Measurements from ENCODE around the gene MZB1. TPM values are rescaled to one million over a fixed set of nuclear protein-coding genes. Genes with fewer than 3 reads are reported as not detected.
A peak's percentile ranks its signal among the peaks of the same experiment; 100 is the strongest.

MZB1 gene
- total and polyA plus RNA-seq, 2 of the 13 experiments (the other 11 are each of a cell fraction or from before 2014, with no cell fraction given): 0.31 to 0.40 TPM

DNA sequence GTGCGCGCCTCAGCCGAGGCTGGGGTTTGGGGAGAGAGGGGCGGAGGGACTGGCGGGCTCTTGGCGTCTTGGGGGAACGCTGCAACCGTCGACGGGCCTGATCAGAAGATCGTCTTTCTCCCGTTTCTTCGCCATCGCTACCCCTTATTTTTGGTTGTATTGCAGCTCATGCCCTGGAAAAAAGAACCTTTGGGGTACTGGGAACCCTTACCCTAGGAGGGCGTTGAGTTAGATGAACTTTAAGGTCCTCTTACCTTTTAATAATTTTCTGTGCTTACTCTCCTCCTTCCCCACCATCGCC, 47.3 kb downstream of the MZB1 start:
- H4K20me1 ChIP-seq (ENCODE audit: insufficient read depth, low read length): peaks cover 46% of the 10 kb centered on the region
- in situ Hi-C loops (cut with HindIII; ENCODE audit: extremely low pct_ligation_motif_present, low pct_unique_long_range_greater_than_20kb): no loop called here
- peaks cover 43% of the 10 kb centered on the region for H3K4me1 ChIP-seq (ENCODE audit: insufficient read depth, low read length)
- H3K27ac ChIP-seq (ENCODE audit: extremely low read length, insufficient read depth, low read length): peak overlapping the region; percentile 99
- POLR2A ChIA-PET: interaction anchor here (0.8 to 3.1 kb wide), 20 partner anchors 10 to 767 kb away, joined by 3 to 38 read pairs (median 5); partner anchors contain the start of genes DNAJC18, HSPA9, MATR3 and SLC23A1
- H3K79me2 ChIP-seq (ENCODE audit: insufficient read depth, low read length): peaks cover 57% of the 10 kb centered on the region
- H2AFZ ChIP-seq (ENCODE audit: low read length): no peak overlapping the region
- intact Hi-C loops (cut with micrococcal nuclease; ENCODE audit: unreplicated experiment): no loop called here
- no peaks in the 10 kb centered on the region for H3K9me3 ChIP-seq (ENCODE audit: low read length)
- peak overlapping the region; percentile 100 for H3K4me2 ChIP-seq (ENCODE audit: low read depth, low read length)
- 0% methylated on average over 7 of the region's 16 CpGs for WGBS (ENCODE audit: low lambda C conversion rate)
- CTCF ChIA-PET (ENCODE audit: low intra/inter-chr PET ratio, low total read pairs): no interaction called here
- peak overlapping the region; percentile 99 for H3K9ac ChIP-seq (ENCODE audit: insufficient read depth, low read depth, low read length)
- FAIRE-seq (peak; percentile 50), DNase-seq (ENCODE audit: low spot score) (no peak), ATAC-seq (no peak)
- H3K27me3 ChIP-seq (ENCODE audit: control insufficient read depth in 1 of 2, insufficient read depth in 2 of 2, low read length in 2 of 2): no peaks in the 10 kb centered on the region; a peak in 1 of 5 replicates
- BruUV-seq (replicated peaks): no TSS peak
- peak overlapping the region; percentile 74 to 98 (median 84) for H3K4me3 ChIP-seq (replicated peaks in 1 of 3; ENCODE audit: insufficient read depth in 1 of 3, low read depth in 2 of 3, low read length in 3 of 3)
- H3K36me3 ChIP-seq (replicated peaks in 1 of 2; ENCODE audit: control insufficient read depth in 1 of 2, insufficient read depth in 2 of 2, low read length in 2 of 2): 0 out of 5 replicates have a peak, but pooled peaks cover 0 to 3% of the 10 kb centered on the region in 2 experiments
- TF ChIP-seq KDM1A (CRISPR knock-in tag; IDR thresholded peaks at IDR 0.05) (no peak), ELF3 (CRISPR knock-in tag; IDR thresholded peaks at IDR 0.05) (no peak), BORCS8-MEF2B (CRISPR knock-in tag; IDR thresholded peaks at IDR 0.05) (no peak), BCL6 (CRISPR knock-in tag; IDR thresholded peaks at IDR 0.05) (no peak), EP300 (IDR thresholded peaks at IDR 0.05; ENCODE audit: low read depth in 2 of 2, low read length in 2 of 2) (no peak), EP300 (CRISPR knock-in tag; IDR thresholded peaks at IDR 0.05; ENCODE audit: borderline replicate concordance) (no peak), MAX (IDR thresholded peaks at IDR 0.05) (peak; percentile 58; the same call in 1 of the 2 replicates), RFX1 (IDR thresholded peaks at IDR 0.05) (no peak), NCOR1 (IDR thresholded peaks at IDR 0.05; ENCODE audit: borderline replicate concordance, low read length) (no peak), PCBP2 (optimal IDR thresholded peaks at IDR 0.05; ENCODE audit: low read depth, low read length, poor library complexity, severe bottlenecking) (no peak), HOXA7 (CRISPR knock-in tag; IDR thresholded peaks at IDR 0.05) (no peak), NAIF1 (CRISPR knock-in tag; IDR thresholded peaks at IDR 0.05; ENCODE audit: borderline replicate concordance) (peak; percentile 22; the same call in 1 of the 2 replicates), E2F5 (CRISPR knock-in tag; conservative IDR thresholded peaks at IDR 0.05) (no peak), ZNF704 (CRISPR knock-in tag; IDR thresholded peaks at IDR 0.05; ENCODE audit: borderline replicate concordance) (no peak), KAT7 (CRISPR knock-in tag; IDR thresholded peaks at IDR 0.05; ENCODE audit: borderline replicate concordance) (no peak)
- TF ChIP-seq, protein P1, sequence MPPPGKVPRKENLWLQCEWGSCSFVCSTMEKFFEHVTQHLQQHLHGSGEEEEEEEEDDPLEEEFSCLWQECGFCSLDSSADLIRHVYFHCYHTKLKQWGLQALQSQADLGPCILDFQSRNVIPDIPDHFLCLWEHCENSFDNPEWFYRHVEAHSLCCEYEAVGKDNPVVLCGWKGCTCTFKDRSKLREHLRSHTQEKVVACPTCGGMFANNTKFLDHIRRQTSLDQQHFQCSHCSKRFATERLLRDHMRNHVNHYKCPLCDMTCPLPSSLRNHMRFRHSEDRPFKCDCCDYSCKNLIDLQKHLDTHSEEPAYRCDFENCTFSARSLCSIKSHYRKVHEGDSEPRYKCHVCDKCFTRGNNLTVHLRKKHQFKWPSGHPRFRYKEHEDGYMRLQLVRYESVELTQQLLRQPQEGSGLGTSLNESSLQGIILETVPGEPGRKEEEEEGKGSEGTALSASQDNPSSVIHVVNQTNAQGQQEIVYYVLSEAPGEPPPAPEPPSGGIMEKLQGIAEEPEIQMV (CRISPR knock-in tag; IDR thresholded peaks at IDR 0.05; ENCODE audit: low read depth): 0 out of 2 replicates have a peak, but pooled peaks have one; percentile 2
- TF ChIP-seq, protein P2, sequence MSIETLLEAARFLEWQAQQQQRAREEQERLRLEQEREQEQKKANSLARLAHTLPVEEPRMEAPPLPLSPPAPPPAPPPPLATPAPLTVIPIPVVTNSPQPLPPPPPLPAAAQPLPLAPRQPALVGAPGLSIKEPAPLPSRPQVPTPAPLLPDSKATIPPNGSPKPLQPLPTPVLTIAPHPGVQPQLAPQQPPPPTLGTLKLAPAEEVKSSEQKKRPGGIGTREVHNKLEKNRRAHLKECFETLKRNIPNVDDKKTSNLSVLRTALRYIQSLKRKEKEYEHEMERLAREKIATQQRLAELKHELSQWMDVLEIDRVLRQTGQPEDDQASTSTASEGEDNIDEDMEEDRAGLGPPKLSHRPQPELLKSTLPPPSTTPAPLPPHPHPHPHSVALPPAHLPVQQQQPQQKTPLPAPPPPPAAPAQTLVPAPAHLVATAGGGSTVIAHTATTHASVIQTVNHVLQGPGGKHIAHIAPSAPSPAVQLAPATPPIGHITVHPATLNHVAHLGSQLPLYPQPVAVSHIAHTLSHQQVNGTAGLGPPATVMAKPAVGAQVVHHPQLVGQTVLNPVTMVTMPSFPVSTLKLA (IDR thresholded peaks at IDR 0.05): no peak
- TF ChIP-seq, protein P3, sequence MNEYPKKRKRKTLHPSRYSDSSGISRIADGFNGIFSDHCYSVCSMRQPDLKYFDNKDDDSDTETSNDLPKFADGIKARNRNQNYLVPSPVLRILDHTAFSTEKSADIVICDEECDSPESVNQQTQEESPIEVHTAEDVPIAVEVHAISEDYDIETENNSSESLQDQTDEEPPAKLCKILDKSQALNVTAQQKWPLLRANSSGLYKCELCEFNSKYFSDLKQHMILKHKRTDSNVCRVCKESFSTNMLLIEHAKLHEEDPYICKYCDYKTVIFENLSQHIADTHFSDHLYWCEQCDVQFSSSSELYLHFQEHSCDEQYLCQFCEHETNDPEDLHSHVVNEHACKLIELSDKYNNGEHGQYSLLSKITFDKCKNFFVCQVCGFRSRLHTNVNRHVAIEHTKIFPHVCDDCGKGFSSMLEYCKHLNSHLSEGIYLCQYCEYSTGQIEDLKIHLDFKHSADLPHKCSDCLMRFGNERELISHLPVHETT (CRISPR knock-in tag; conservative IDR thresholded peaks at IDR 0.05): no peak
